ENCODE data around the gene GRB10.

DNA sequence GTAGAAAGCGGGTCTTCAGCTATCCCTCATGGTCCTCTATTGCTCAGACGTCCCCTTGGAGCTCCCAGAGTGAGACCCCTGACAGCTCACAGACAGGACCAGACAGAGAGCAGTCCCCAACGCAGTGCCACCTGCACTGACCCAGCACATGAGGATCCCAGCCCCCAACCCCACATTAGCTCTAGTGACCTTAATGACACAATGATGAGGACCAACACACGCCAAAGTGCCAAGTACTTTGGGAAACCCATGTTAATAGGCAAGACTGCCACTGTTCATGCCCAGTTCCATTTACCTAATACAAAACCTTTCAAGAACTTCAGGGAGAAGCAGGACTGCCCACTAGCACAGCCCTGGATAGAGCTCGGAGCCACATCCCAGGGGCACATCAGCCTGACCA, 5.7 kb upstream of the GRB10 start:
- TF ChIP-seq POLR2AphosphoS5 (IDR thresholded peaks at IDR 0.05; ENCODE audit: low read depth, low read length) (no peak), TAF1 (IDR thresholded peaks at IDR 0.05; ENCODE audit: borderline replicate concordance, low read depth, low read length) (no peak)

Data from GM12892 (cell line).